GM19023 (cell line): ENCODE measurements around the gene UCN.
"Not testable (repeated sequence)": the region's sequence is repeated elsewhere in the genome, so short reads cannot be mapped to it uniquely, and the experiment has no call there.

Experiments
- ATAC-seq: cut with Tn5 transposase; IDR thresholded peaks from one replicate; pipeline ENCODE4 v1.9.1; 2021; ENCODE audit warnings: mild to moderate bottlenecking, moderate library complexity; ENCODE audit not compliant: unreplicated experiment

Gene UCN

DNA sequence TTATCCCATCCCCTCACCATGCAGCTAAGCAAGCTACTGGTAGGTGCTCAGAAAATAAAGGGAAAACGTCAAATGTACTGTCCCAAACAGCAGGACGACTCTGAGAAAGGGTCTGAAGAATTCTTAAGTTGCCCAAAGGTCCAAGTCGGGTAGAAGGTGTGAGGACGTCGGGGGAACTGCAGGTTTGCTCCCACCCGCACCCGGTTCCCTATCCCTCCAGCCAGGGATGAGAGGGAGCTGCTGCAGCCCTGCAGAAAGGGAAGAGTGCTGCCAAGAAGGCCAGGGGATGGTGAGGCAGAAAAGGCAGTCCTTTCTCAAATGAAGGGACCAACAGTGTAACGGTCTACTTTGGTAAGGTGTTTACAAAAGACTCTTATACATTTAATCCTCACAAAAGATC, 6.9 kb upstream of the UCN start:
- ATAC-seq, result no peak

DNA sequence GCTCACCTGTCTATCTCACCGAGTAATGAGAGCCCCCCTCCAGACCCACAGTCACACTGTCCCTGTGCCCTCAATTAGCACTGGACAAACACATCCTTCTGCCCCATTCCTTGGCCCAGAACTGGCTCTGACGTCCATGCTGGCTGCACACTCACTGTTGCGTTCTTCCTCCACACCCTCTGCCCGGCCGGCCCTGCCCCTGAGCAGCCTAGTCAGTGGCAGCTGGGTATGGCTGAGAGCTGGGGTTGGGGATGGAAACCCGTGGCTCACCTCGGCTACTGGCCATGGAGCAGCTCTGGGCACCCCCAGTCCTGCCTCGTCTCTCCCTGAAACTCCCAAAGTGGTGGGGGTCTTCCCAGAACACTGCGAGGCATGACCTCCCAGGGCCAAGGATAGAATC, 6.5 kb upstream of the UCN start:
- ATAC-seq, result no peak

DNA sequence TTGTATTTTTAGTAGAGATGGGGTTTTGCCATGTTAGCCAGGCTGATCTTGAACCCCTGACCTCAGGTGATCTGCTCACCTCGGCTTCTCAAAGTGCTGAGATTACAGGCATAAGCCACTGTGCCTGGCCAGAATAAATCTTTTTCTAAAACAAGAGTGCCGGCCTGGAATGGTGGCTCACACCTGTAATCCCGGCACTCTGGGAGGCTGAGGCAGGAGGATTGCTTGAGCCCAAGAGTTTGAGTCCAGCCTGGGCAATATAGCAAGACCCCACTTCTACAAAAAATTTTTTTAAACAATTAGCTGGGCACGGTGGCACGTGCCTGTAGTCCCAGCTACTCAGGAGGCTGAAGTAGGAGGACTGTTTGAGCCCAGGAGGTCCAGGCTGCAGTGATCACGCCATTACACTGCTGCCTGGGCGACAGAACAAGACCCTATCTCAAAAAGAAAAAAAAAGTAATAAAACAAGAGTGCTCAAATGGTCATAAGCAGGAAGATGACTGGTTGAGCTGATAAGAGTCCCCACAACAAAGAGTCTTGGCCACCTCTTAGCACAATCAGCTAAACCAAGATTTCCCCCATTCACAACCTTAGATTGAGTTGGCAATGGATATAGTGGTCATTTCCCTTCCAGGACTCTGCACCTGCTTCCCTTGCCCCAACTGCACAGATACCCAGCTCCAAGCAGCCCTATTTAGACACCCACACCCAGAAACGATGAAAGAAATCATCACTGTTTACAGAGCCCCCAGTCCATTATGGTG, 5.8 kb upstream of the UCN start:
- ATAC-seq, result no peak

DNA sequence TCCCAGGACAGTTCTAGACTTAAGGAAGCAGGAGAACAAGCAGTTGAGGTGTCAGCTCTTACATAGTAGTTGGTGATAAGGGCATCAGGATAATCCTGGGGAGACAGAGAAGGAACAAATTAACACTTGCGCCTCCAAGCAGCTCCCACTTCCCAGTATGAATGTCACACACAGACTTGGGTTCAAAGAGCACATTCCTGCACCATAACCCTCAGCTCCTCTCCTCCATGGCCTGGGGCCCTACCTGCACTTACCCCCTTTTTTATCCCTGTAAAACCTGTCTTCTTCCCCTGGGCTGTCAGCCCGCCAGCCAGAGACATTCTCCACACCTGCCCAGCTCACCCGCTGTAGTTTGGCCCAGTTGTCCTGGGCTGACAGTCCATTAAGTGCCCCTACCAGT, 3.9 kb upstream of the UCN start:
- no peak for ATAC-seq

DNA sequence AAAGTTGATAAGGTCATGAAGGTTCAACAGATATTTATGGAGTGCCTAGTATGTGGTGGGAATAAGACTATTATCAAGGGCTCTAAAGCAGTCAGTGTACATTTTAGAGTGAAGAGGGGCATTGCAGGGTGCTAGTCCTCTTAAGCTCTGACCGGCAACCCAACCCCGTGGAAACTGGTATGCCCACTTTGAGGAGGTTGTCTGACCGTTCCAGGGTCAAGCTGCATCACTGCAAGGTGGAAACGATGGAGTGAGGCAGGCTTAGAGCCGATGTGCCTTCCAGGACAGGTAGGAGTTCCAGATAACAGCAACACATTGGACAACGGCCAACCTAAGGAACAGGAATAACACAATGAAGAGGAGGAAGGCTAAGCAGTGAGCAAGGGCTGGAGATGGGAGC, 1.4 kb upstream of the UCN start:
- no peak for ATAC-seq

DNA sequence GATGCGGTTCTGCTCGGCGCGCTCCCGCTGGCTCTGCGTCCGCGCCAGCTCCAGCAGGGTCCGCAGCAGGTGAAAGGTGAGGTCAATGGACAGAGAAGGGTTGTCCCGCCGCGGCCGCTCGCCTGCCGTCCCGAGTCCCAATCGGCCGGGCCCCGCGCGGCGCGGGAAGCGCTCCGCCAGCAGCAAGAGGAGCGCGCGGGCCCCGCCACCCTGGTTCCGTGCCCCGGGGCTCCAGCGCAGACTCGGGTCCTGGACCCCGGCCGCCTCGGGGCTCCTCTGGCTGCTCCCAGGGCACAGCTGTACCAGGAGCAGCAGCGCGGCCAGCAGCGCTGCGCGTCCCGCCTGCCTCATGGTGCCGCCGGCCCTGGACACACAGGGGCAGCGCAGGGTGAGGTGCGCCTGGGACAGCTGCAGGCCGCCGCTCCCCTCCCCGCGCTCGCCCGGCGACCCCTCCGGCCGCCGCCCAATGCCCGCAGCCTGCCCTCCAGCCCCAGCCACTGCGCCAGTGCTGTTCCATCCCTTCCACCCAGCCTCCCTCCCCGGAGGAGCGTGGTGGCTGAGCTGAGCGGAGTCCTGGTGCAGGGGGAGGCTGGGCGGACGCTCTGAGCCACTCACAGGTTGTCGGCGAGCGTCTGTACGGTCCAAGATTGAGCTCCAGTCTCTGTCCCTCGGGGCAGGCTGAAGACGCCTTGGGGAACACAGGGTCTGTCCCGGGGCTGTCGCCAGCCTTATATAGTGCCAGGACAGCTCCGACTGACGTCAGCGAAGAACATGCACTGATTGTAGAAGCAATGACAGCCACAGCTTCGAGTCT, 493 bp downstream of the UCN start:
- ATAC-seq, result no peak

DNA sequence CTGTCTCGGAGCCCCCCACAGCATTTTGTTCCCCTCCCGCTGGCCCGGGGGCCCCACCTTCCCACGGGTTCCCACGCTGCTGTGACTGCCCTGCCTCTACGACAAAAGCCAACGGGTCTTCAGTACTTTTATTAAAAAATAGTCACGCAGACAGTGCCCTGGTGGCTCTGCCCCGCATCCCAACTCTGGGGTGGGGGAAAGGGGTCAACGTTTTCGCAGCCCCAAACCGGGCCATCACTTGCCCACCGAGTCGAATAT, 1.0 kb downstream of the UCN start:
- ATAC-seq, result no peak

DNA sequence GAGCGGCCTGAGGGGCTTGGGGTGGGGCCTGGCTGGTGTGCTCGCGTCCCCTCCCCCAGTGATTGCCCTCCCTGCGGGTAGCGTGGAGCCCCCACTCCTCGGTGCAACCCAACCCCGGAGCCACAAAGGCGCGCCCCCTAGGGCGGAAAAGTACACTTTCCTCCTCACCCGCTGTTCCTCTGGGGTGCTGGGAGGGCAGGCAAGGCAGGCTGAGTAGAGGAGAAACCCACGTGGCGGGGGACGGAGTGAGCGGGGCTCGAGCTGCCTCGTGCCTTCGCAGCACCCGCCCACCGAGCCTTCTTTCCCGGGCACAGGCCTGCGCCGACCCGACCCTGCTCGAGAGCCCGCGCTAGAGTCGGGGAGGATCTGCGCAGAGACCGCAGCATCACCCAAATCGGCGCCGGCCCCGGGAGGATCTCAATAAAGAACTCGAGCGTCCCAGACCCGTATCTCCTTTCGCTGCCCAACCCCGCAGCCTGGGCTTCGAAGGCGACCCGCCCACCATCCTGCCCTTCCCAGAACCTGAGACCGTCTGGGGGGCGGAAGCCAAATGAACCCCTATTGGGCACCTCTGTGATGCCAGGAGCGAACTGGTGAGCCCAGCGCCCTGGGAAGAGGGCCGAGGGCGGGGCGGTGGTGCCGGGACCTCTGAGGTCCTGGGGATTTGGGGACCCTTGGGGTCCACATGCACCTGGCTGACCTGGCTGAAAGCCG, 1.5 kb downstream of the UCN start:
- ATAC-seq, result no peak

DNA sequence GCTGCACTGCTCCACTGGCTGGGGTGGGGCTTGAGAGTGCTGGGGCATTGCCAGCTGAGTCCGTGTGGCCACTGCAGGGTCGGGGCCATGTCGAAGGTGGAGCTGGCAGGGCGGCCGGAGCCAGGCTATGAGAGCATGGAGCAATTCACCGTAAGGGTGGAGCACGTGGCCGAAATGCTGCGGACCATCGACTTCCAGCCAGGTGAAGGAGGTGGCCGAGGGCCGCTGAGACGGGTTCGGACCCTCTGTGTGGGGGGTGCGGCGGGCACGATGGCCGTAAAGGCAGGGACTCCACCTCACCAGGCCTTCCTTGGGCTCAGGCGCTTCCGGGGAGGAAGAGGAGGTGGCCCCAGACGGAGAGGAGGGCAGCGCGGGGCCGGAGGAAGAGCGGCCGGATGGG, 2.1 kb downstream of the UCN start:
- ATAC-seq, result no peak

DNA sequence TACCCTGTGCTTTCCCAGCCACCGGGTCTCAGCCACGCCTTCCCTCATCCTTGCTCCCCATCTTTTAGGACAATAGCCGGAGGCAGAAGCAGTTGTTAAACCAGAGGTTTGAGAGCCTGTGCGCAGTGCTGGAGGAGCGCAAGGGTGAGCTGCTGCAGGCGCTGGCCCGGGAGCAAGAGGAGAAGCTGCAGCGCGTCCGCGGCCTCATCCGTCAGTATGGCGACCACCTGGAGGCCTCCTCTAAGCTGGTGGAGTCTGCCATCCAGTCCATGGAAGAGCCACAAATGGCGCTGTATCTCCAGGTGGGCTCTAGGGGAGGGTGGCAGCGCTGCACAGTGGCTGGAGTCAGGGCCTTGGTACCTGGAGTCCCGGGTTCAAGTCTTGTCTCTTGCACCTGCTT, 2.7 kb downstream of the UCN start:
- no peak for ATAC-seq

DNA sequence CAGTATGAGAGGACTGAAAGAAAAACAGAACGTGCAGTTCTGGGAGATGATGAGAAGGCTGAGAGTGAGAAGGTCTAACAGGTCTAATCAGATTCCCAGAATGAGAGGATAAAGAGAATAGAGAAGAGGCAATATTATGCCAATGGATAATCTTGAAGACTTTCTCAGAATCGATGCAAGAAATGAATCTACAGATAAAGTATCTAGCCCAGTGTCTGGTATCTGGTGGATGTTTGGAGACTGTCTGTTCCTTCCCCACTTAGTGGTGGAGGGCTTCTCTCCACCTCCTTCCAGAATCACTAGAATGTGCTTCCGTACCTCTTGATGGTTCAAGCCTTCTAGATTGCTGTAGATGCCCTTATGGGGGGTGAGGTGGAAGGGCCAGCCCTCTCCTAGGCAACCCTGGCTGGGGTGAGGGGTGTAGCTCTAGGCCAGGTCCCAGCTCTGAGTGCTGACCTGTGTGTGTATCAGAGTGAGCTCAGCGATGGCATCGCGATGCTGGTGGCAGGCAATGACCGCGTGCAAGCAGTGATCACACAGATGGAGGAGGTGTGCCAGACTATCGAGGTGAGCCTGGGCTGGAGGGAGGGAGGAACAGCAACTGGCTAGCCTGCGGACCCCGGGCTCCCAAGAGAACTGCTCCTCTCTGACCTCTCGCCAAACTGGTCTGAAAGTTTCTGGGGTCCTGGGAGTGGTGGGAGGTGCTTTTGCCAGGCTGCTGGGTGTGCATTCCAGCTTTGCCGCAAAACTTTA, 3.6 kb downstream of the UCN start:
- ATAC-seq, result no peak

DNA sequence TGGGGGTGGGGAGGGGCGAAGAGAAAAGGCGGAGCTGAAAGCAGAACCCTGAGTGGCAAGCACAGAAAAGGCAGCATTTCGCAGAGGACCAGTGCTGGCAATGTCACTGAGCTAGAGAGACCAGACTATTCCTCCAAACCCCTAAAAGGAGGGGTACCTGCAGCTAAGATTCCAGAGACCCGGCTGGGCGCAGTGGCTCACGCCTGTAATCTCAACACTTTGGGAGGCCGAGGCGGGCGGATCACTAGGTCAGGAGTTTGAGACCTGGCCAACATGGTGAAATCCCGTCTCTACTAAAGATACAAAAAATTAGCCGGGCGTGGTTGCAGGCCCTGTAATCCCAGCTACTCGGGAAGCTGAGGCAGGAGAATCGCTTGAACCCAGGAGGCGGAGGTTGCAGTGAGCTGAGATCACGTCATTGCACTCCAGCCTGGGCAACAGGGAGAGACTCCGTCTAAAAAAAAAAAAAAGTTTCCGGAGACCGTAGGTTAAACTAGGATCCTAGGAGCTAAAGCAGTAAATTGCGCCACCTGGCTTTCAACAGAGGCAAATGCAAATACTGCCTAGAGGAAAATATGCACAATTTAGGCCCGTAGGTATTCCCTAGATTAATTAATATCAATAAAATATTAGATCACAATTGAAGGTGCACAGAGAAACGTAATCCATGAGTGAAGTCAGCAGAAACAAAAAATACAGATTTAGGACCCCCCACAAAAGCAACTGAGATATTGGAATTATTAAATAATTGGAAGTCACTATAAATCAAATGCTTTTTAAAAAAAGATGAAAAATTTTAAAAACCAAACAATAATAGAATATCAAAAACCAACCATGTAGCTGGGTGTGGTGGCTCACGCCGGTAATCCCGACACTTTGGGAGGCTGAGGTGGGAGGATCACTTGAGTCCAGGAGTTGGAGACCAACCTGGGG, 4.9 kb downstream of the UCN start:
- no peak for ATAC-seq

DNA sequence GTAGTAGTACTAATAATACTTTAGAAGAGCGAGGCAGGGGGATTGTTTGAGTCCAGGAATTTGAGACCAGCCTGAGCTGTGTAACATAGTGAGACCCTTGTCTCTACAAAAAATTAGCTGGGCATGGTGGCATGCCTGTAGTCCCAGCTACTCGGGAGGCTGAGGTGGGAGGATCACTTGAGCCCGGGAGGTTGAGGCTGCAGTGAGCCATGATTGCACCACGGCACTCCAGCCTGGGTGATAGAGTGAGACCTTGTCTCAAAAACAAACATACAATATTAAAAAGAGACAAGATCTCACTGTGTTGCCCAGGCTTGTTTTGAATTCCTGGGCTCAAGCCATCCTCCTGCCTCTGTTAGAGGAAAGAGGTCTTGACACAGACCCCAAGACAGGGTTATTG, 7.6 kb downstream of the UCN start:
- ATAC-seq, result not testable (repeated sequence)

DNA sequence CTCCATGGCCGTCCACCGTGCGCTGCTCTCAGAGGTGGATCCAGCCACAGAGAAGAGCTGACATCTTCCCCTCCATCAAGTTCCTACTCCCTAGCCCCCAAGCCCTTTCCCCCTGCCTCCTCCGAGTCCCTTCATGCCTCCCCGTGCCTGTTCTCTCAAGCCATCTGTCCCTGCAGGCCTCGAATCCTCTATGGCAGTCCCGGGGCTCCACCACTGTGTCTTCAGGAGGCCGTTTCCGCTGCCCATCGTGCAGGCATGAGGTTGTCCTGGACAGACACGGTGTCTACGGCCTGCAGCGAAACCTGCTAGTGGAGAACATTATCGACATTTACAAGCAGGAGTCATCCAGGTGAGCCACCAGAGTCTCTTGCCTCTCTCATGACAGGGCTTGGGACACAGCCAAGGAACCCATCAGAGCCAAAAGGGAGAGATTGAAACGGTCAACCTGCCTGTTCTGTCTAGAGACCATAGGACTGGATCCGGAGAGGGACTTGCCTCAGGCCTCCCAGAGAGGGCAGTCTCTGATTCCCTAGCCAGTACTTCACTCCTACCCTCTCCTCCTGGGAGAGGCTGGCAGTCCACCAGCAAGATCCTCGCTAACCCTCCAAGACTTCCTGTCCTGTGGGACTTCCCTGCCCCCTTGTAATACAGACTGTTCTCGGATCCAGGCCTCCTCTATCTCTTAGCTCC, 9.7 kb downstream of the UCN start:
- no peak for ATAC-seq

DNA sequence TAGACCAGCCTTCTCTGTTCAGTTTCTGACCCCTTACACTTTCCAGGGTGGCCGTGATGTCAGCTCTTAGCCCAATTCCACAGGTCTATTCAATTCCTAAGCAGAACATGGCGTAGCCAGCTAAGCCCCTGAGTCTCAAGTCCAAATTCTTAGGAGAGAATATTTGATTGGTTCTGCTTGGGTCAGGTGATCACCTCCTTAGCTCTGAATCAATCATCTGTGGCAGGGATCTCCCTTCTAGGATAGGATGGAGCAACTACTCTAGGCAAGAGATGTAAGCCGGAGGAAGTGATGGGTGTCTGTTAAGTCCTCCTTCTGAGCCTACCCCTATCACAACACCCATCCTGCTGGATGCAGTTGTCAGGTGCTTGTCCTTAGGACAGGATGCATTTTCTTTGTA, 11.1 kb downstream of the UCN start:
- no peak for ATAC-seq

DNA sequence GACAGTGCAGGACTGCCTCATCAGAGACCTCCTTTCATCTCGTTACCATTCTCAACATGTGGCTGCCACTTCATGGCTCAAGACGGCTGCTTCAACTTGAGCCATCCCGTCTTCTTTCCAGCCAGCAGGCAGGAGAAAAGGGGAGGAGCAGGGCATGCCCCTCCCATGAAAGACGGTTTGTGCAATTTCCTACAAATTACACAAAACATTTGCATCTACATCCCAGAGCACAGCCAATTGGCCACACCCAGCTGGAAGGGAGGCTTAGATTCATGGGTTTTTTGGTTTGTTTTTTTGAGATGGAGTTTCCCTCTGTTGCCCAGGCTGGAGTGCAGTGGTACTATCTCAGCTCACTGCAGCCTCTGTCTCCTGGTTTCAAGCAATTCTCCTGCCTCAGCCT, 11.8 kb downstream of the UCN start:
- ATAC-seq, result no peak

DNA sequence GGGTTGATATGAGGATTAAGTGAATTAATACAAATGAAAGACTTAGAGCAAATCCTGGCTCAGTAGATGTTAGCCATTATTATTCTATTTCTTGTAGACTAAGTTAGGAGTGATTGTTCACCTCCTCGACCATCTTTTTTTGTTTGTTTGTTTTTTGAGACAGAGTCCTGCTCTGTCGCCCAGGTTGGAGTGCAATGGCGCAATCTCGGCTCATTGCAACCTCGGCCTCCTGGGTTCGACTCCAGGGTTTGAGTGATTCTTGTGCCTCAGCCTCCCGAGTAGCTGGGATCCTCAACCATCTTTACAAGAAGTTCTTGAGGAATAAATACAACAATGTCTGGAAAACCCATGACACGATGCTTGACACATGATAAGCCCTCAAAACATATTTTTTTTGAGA, 13.3 kb downstream of the UCN start:
- ATAC-seq, result no peak

DNA sequence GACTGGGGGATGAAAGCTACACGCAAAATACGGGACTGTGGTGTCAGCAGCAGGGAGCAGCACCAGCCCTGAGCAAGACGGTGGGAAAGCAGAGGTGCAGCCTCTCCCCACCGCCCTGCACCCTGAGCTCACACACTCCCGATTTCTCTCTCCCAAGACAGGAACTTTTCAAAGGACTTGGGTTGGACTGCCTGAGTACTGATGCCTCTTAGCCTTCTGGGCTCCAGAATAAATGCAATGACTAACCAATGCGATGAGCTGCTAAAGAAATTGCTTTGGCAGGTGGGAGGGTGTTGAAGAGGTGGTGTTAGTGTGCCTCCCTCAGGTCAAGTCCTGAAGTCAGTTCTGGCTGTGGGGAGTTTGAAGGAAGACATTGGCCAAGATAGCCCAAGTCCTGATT, 16.4 kb downstream of the UCN start:
- no peak for ATAC-seq

DNA sequence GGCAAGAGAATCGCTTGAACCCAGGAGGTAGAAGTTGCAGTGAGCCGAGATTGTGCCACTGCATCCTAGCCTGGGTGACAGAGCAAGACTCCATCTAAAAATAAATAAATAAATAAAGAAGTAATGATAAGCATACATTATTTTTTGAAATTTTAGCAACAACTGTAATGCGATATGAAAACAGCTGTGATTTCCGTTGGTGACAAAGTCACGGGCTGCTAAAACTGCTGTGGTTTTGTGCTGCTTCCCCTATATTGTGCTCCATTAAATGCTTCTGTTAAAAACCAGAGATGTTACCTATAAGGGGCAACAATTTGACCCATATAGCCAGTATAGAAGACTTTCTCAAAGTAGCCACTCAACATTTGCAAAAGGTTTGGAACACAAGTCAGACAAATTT, 17.7 kb downstream of the UCN start:
- no peak for ATAC-seq

DNA sequence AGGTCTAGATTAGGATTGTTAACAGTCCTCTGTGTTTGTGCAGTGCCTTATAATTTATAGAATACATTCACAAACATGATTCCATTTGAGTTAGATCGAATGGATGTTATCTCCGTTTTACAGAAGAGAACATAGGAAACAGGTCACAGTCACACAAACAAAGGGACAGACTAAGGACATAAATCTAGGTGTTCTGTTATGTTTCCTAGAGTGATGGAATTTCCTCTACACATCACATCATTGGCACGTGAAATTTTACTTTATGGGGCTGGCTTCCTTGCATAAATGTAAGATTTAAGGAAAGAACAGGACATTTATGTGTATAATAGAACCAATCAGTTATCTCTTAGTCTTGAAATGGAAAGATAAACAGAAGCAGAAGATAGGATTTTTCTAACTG, 19.6 kb downstream of the UCN start:
- ATAC-seq, result no peak
